ENCODE data around the gene LIN28B. TPM values are rescaled to one million over a fixed set of nuclear protein-coding genes. Genes with fewer than 3 reads are reported as not detected.

The LIN28B gene
- total and polyA plus RNA-seq, 8 donors = 0.09 to 0.44 (median 0.29) TPM; not detected in 2

- no peaks in the 10 kb centered on the region for H3K9me3 ChIP-seq
- H3K27ac ChIP-seq = no peak overlapping the region
- intact Hi-C loops (cut with DNase I) = no loop called here
- no peaks in the 10 kb centered on the region for H3K27me3 ChIP-seq
- no peak for ATAC-seq
- H3K36me3 ChIP-seq = no peaks in the 10 kb centered on the region
- H3K4me1 ChIP-seq = no peaks in the 10 kb centered on the region
- no peak overlapping the region for H3K4me3 ChIP-seq
- DNase-seq = no peak
- TF ChIP-seq CTCF (IDR thresholded peaks at IDR 0.05) = no peak
These were observed 81.4 kb downstream of the LIN28B start for GRCh38 chr6:105038259-105038658.

- Histone ChIP-seq H3K4me3 (no peak overlapping the region), H3K27me3 (no peaks in the 10 kb centered on the region), H3K9me3 (no peaks in the 10 kb centered on the region), H3K4me1 (no peaks in the 10 kb centered on the region), H3K36me3 (no peaks in the 10 kb centered on the region), H3K27ac (no peak overlapping the region)
- no peak for ATAC-seq
- DNase-seq = no peak
- no peak for TF ChIP-seq CTCF (IDR thresholded peaks at IDR 0.05)
- intact Hi-C loops (cut with DNase I) = no loop called here
These were observed 85.0 kb downstream of the LIN28B start for GRCh38 chr6:105041880-105042279.

GRCh38 chr6:105042648-105043047 is 85.7 kb downstream of the LIN28B start:
- Histone ChIP-seq H3K27me3 (no peaks in the 10 kb centered on the region), H3K9me3 (no peaks in the 10 kb centered on the region), H3K27ac (no peak overlapping the region), H3K36me3 (no peaks in the 10 kb centered on the region), H3K4me3 (no peak overlapping the region), H3K4me1 (no peaks in the 10 kb centered on the region)
- no peak for ATAC-seq
- DNase-seq = no peak
- no peak for TF ChIP-seq CTCF (IDR thresholded peaks at IDR 0.05)
- intact Hi-C loops (cut with DNase I) = no loop called here

- DNase-seq (no peak), ATAC-seq (no peak)
- Histone ChIP-seq H3K27ac (no peak overlapping the region), H3K9me3 (no peaks in the 10 kb centered on the region), H3K27me3 (no peaks in the 10 kb centered on the region), H3K36me3 (no peaks in the 10 kb centered on the region), H3K4me1 (no peaks in the 10 kb centered on the region), H3K4me3 (no peak overlapping the region)
- intact Hi-C loops (cut with DNase I) = no loop called here
- no peak for TF ChIP-seq CTCF (IDR thresholded peaks at IDR 0.05)
These were observed 87.1 kb downstream of the LIN28B start for GRCh38 chr6:105043979-105044378.

- peak; percentile 44 for ATAC-seq
- no peak for DNase-seq
- intact Hi-C loops (cut with DNase I) = no loop called here
- no peaks in the 10 kb centered on the region for H3K4me1 ChIP-seq
- no peak overlapping the region for H3K4me3 ChIP-seq
- no peaks in the 10 kb centered on the region for H3K36me3 ChIP-seq
- no peaks in the 10 kb centered on the region for H3K9me3 ChIP-seq
- no peaks in the 10 kb centered on the region for H3K27me3 ChIP-seq
- TF ChIP-seq CTCF (IDR thresholded peaks at IDR 0.05) = no peak
- H3K27ac ChIP-seq = no peak overlapping the region
These were observed 88.6 kb downstream of the LIN28B start for GRCh38 chr6:105045526-105045925.

Measured in left lung (tissue), 10 donors.